ENCODE results near the gene KHDC4.
A peak's percentile ranks its signal among the peaks of the same experiment; 100 is the strongest.
"Not testable (repeated sequence)": the region's sequence is repeated elsewhere in the genome, so short reads cannot be mapped to it uniquely, and the experiment has no call there.

The KHDC4 gene

GRCh38 chr1:155941845-155942531, 7.8 kb upstream of the KHDC4 start:
- H3K9me3 Mint-ChIP-seq: no peaks in the 10 kb centered on the region
- H3K4me1 Mint-ChIP-seq: peaks cover 63% of the 10 kb centered on the region
- peaks cover 17% of the 10 kb centered on the region for H3K36me3 Mint-ChIP-seq
- no peaks in the 10 kb centered on the region for H3K27me3 Mint-ChIP-seq
- CTCF ChIA-PET: interaction anchor here (1.2 to 5.7 kb wide), 4 partner anchors 37 to 124 kb away, joined by 4 to 130 read pairs (median 65); partner anchors contain the start of gene ARHGEF2
- H3K27ac Mint-ChIP-seq: peak overlapping the region; percentile 85
- DNase-seq: no peak
- no peak overlapping the region for H3K4me3 Mint-ChIP-seq

GRCh38 chr1:155940993-155941844, 7.0 kb upstream of the KHDC4 start, which contains the start of gene RXFP4:
Gene RXFP4, plus strand, starts transcription at chr1:155941638. Its CDS starts 72 bp downstream, at chr1:155941710.
- H3K4me3 Mint-ChIP-seq: no peak within 1 kb of the TSS
- H3K27ac Mint-ChIP-seq: peak within 1 kb of the TSS; percentile 85
- H3K27me3 Mint-ChIP-seq: no peaks in the 10 kb centered on the region
- CTCF ChIA-PET: interaction anchor here (1.4 to 5.7 kb wide), 4 partner anchors 25 to 125 kb away, joined by 5 to 130 read pairs (median 53); partner anchors contain the start of gene ARHGEF2
- H3K9me3 Mint-ChIP-seq: no peaks in the 10 kb centered on the region
- H3K36me3 Mint-ChIP-seq: peaks cover 9% of the 10 kb centered on the region
- no peak for DNase-seq
- H3K4me1 Mint-ChIP-seq: peaks cover 57% of the 10 kb centered on the region

- H3K4me1 Mint-ChIP-seq: peaks cover 54% of the 10 kb centered on the region
- DNase-seq: no peak
- peaks cover 6% of the 10 kb centered on the region for H3K36me3 Mint-ChIP-seq
- no peaks in the 10 kb centered on the region for H3K9me3 Mint-ChIP-seq
- no peak overlapping the region for H3K4me3 Mint-ChIP-seq
- CTCF ChIA-PET: interaction anchor here (1.4 to 5.7 kb wide), 4 partner anchors 25 to 126 kb away, joined by 5 to 130 read pairs (median 53); partner anchors contain the start of gene ARHGEF2
- H3K27me3 Mint-ChIP-seq: no peaks in the 10 kb centered on the region
- peak overlapping the region; percentile 85 for H3K27ac Mint-ChIP-seq
Observed at GRCh38 chr1:155940482-155940992, 6.3 kb upstream of the KHDC4 start.

GRCh38 chr1:155938220-155938627, 4.0 kb upstream of the KHDC4 start:
- Mint-ChIP-seq H3K27ac (peak overlapping the region; percentile 1), H3K4me3 (no peak overlapping the region), H3K27me3 (no peaks in the 10 kb centered on the region), H3K9me3 (no peaks in the 10 kb centered on the region), H3K36me3 (no peaks in the 10 kb centered on the region), H3K4me1 (peaks cover 44% of the 10 kb centered on the region)
- CTCF ChIA-PET: interaction anchor here (0.7 to 5.7 kb wide), 27 partner anchors 8 to 687 kb away, joined by 3 to 130 read pairs (median 4); partner anchors contain the start of genes ARHGEF2 and RAB25
- peak; percentile 49 for DNase-seq

GRCh38 chr1:155934936-155935590, 850 bp upstream of the KHDC4 start:
- DNase-seq: no peak
- Mint-ChIP-seq H3K9me3 (no peaks in the 10 kb centered on the region), H3K4me3 (no peak overlapping the region), H3K27me3 (no peaks in the 10 kb centered on the region), H3K4me1 (peaks cover 48% of the 10 kb centered on the region), H3K36me3 (peaks cover 21% of the 10 kb centered on the region), H3K27ac (peak overlapping the region; percentile 68)
- CTCF ChIA-PET: interaction anchor here (0.6 to 6.7 kb wide), 7 partner anchors 10 to 132 kb away, joined by 3 to 52 read pairs (median 5); no protein-coding TSS in a partner anchor

- CTCF ChIA-PET: interaction anchor here (0.6 to 6.7 kb wide), 13 partner anchors 12 to 135 kb away, joined by 3 to 52 read pairs (median 4); partner anchors contain the start of gene ARHGEF2
- H3K4me1 Mint-ChIP-seq: peaks cover 54% of the 10 kb centered on the region
- H3K27ac Mint-ChIP-seq: no peak overlapping the region
Observed at GRCh38 chr1:155933591-155934096, 569 bp downstream of the KHDC4 start.

GRCh38 chr1:155932487-155932886, 1.7 kb downstream of the KHDC4 start:
- H3K9me3 Mint-ChIP-seq: no peaks in the 10 kb centered on the region
- peak overlapping the region; percentile 52 for H3K4me3 Mint-ChIP-seq
- H3K4me1 Mint-ChIP-seq: peaks cover 48% of the 10 kb centered on the region
- no peak for DNase-seq
- CTCF ChIA-PET: interaction anchor here (0.7 to 6.7 kb wide), 6 partner anchors 28 to 134 kb away, joined by 3 to 52 read pairs (median 4); no protein-coding TSS in a partner anchor
- peak overlapping the region; percentile 24 for H3K27ac Mint-ChIP-seq
- H3K27me3 Mint-ChIP-seq: no peaks in the 10 kb centered on the region
- peaks cover 33% of the 10 kb centered on the region for H3K36me3 Mint-ChIP-seq

More at GRCh38 chr1:155933591-155934096, 569 bp downstream of the KHDC4 start:
- no peak for DNase-seq
- Mint-ChIP-seq H3K4me3 (no peak overlapping the region), H3K27me3 (no peaks in the 10 kb centered on the region), H3K36me3 (peaks cover 28% of the 10 kb centered on the region), H3K9me3 (no peaks in the 10 kb centered on the region)

- peaks cover 36% of the 10 kb centered on the region for H3K36me3 Mint-ChIP-seq
- peak overlapping the region; percentile 24 for H3K27ac Mint-ChIP-seq
- CTCF ChIA-PET: interaction anchor here (0.7 to 6.7 kb wide), 5 partner anchors 28 to 134 kb away, joined by 3 to 52 read pairs (median 6); no protein-coding TSS in a partner anchor
Observed at GRCh38 chr1:155932081-155932480, 2.1 kb downstream of the KHDC4 start.

GRCh38 chr1:155931332-155932038, 2.7 kb downstream of the KHDC4 start:
- CTCF ChIA-PET: interaction anchor here (1.0 to 6.7 kb wide), 3 partner anchors 27 to 133 kb away, joined by 3 to 52 read pairs (median 8); no protein-coding TSS in a partner anchor
- peak overlapping the region; percentile 37 for H3K4me3 Mint-ChIP-seq

More at GRCh38 chr1:155932081-155932480, 2.1 kb downstream of the KHDC4 start:
- peaks cover 48% of the 10 kb centered on the region for H3K4me1 Mint-ChIP-seq
- peak overlapping the region; percentile 37 for H3K4me3 Mint-ChIP-seq
- H3K9me3 Mint-ChIP-seq: no peaks in the 10 kb centered on the region
- H3K27me3 Mint-ChIP-seq: no peaks in the 10 kb centered on the region
- DNase-seq: no peak

GRCh38 chr1:155930725-155931124, 3.5 kb downstream of the KHDC4 start:
- H3K36me3 Mint-ChIP-seq: peaks cover 48% of the 10 kb centered on the region
- H3K27me3 Mint-ChIP-seq, H3K9me3 Mint-ChIP-seq, DNase-seq: not testable (repeated sequence)
- H3K4me3 Mint-ChIP-seq: peak overlapping the region; percentile 47
- peaks cover 42% of the 10 kb centered on the region for H3K4me1 Mint-ChIP-seq
- CTCF ChIA-PET: interaction anchor here (1.0 to 6.7 kb wide), 2 partner anchors 15 to 59 kb away, joined by 3 to 52 read pairs; no protein-coding TSS in a partner anchor
- H3K27ac Mint-ChIP-seq: peak overlapping the region; percentile 80

More at GRCh38 chr1:155931332-155932038, 2.7 kb downstream of the KHDC4 start:
- H3K36me3 Mint-ChIP-seq: peaks cover 42% of the 10 kb centered on the region
- peaks cover 48% of the 10 kb centered on the region for H3K4me1 Mint-ChIP-seq
- peak overlapping the region; percentile 24 for H3K27ac Mint-ChIP-seq
- H3K9me3 Mint-ChIP-seq: no peaks in the 10 kb centered on the region
- DNase-seq: no peak
- no peaks in the 10 kb centered on the region for H3K27me3 Mint-ChIP-seq

GRCh38 chr1:155929057-155929456, 5.2 kb downstream of the KHDC4 start:
- no peak for DNase-seq
- H3K4me3 Mint-ChIP-seq: no peak overlapping the region
- no peaks in the 10 kb centered on the region for H3K9me3 Mint-ChIP-seq
- H3K27ac Mint-ChIP-seq: no peak overlapping the region
- H3K4me1 Mint-ChIP-seq: peaks cover 42% of the 10 kb centered on the region
- H3K36me3 Mint-ChIP-seq: peaks cover 52% of the 10 kb centered on the region
- CTCF ChIA-PET: interaction anchor here (6.7 kb wide), 1 partner anchor 60 kb away, joined by 52 read pairs; no protein-coding TSS in a partner anchor
- no peaks in the 10 kb centered on the region for H3K27me3 Mint-ChIP-seq

GRCh38 chr1:155925506-155925905, 8.7 kb downstream of the KHDC4 start:
- Mint-ChIP-seq H3K36me3 (peaks cover 57% of the 10 kb centered on the region), H3K27me3 (no peaks in the 10 kb centered on the region), H3K4me3 (no peak overlapping the region), H3K27ac (peak overlapping the region; percentile 34), H3K9me3 (no peaks in the 10 kb centered on the region), H3K4me1 (peaks cover 14% of the 10 kb centered on the region)
- CTCF ChIA-PET: no interaction called here
- no peak for DNase-seq
